CD4-positive, alpha-beta T cell treated with Interleukin-2 at 100 ng/mL for 4 hours (primary cell): Measurements from ENCODE around the gene RASGRP3.
A peak's percentile ranks its signal among the peaks of the same experiment; 100 is the strongest.

Experiments used
- DNase-seq: peaks from one replicate; pipeline ENCODE4 v3.0.0-alpha.2; 2020; ENCODE audit warnings: low spot score

The RASGRP3 gene

DNA sequence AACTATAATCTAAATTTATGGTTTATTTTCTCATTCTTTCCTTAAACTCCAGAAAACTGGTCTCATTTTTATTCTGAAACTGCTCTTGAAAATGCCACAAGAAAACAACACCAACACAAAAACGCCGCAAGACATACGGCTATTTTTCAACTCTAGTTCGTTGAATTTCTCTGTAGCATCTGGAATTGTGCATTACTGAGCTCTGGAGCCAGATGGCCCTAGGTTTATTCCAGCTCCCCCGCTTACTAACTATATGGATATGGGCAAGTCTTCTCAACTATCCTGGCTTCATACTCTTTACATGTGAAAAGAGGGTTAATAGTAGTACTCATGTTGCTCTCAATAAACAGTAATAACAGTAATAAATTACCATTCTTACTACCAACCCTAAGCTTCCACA lies 102.8 kb downstream of the RASGRP3 start:
- DNase-seq, result no peak

DNA sequence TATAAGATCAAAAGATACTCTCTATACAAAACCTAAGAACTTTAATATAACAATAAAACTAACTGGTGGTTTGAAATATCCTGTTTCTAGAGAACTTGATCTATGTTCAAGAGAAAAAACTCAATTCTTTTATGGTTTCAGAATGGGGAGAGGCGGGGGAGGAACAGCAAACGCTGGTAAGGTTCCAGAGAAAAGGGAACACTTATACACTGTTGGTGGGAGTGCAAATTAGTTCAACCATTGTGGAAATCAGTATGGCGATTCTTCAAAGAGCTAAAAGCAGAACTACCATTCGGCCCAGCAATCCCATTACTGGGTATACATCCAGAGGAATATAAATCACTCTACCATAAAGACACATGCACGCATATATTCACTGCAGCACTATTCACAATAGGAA lies 105.4 kb downstream of the RASGRP3 start:
- DNase-seq, result no peak

DNA sequence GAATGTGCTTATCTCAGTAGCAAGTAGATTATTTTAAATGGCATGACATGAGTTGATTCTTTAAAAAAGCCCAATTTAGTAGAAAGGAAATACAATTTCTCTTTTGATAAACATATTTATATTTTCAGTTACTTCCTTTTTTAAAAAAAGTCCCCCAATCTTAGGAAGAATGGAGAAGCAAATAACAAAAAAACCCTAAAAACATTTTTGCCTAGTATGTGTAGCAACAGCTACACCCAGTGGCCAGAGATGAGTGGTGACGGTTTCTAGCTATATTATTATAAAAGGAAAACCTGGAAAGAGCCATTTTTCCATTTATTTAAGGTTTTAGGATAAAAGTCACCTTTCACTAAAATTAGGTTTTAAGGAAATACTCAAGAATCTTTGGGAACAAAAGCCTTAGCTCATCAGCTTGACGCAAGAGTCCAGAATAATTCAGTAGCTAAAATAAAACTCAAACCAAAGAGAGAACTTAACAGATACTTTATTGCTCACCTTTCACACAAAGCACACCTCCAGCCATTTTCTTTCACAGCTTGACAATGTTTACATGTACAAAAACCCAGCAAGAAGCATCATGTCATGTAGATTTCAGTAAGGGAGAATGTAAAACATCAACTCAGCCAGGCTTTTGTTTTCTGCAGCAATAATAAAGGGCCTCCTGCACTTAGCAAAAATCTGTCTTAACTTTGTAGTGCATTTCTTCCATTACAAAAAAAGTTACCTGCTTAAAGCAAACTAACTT lies 106.9 kb downstream of the RASGRP3 start:
- peak; percentile 54 for DNase-seq

DNA sequence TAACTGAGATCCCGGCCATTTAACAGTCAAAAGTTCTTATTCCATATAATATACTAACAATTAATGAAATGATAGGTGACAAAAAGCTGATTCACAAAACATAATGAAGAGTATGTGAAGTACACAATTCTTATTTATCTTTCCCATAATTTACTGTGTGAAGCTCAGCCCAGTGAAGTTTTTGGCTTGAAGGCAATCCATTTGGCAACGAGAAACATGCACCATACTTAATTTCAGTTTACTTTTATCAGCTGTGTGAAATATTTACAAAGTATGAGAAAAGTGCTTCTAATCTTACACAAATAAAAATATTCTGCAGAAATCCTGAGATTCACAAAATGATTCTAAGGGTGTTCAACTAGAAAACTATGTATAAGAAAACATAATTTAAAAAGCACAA lies 110.3 kb downstream of the RASGRP3 start:
- DNase-seq, result no peak

DNA sequence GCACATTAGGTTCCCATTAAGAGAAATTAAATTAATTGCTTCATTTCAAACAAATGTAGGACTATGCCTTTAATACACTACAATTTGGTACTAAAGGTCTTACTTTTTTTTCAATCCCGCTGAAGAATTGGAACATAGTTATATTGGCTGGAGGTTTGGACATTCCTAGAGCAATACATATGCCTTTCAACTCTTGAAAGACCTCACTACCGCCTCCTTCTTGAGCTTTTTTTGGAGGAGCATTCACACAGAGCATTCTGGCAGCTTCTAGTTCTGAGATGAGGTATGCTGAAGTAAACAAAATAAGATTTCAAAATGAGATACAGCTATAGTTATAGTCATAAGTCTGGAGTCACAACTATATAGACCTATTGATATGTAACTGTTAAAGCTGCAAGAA lies 111.8 kb downstream of the RASGRP3 start:
- DNase-seq, result no peak

DNA sequence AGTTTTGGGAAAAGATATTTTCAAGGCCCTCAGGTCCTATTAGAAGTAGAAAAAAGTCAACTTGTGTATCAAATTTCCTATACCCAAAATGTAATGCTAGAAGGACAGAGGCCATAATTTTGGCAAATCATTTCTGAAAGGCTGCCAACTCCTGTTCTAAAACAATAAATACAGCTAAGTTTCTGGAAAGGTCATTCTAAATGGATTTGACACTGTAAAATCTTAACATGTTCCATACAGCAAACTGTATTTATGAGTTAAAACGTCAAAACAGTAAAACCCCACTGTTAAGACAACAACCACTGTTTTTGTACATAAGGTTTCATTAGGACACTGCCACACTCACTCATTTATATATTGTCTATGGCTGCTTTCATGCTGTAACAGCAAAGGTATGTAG lies 113.0 kb downstream of the RASGRP3 start:
- no peak for DNase-seq

DNA sequence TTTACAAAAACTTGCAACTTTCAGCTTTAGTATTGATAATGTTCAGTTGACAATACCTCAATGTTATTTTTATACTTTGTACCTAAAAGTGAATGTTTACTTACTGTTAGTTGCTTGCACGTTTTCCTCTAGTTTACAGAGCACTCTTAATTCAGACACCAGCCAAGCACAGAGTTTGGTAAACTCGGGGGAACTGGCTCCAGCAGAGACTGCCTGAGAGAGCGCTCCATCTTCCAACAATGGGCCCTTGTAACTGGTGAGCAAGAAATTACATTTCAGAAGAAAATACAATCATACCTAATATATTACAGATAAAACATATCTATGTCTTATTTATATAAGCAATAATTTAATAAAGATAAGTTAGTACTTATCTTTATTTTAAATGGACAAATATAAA lies 118.9 kb downstream of the RASGRP3 start:
- no peak for DNase-seq

DNA sequence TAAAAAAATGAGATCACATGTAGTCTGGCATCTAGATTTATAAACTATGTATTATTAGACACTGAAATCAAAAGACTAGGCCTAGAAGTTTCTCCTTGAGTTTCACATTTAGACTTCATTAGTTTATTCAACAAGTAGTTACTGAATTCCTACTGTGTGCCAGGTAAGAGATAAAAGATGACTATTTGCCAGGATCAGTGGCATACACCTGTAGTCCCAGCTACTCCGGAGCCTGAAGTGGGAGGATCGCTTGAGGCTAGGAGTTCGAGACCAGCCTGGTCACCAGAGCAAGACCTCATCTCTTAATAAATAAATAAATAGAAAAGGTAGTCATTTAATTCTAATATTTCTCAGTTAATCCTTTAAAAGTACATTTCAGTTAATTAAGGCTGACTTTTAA lies 120.6 kb downstream of the RASGRP3 start:
- DNase-seq, result no peak

DNA sequence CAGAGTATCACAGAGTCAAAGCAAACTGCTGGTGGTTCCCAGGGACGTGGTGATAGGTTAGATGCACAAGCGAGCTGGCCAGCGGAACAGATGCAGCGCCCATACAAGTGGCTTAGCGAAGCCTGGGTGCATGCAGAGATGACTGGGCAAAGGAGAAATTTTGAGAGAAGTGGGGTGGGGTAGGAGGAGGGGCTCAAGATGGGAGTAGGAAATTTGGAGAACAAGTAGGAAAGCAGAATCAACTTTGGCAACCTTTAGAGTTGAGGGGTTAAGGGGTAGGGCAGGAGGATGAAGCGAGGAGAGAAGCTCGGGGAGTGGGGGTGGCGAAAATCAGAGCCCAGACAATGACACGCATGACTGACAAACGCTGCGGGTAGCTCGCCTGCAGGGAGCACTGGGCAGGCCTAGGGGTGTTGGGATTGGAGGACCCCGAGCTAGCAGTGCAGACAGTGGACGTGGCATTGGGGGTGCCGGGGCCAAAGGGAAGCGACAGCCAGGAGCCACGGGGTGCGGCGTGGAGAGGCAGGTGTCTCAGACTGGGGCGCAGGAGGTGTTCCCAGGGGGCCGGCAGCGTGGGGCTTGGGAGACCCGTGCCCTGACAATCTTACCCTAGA lies 122.2 kb downstream of the RASGRP3 start:
- DNase-seq, result peak; percentile 33

DNA sequence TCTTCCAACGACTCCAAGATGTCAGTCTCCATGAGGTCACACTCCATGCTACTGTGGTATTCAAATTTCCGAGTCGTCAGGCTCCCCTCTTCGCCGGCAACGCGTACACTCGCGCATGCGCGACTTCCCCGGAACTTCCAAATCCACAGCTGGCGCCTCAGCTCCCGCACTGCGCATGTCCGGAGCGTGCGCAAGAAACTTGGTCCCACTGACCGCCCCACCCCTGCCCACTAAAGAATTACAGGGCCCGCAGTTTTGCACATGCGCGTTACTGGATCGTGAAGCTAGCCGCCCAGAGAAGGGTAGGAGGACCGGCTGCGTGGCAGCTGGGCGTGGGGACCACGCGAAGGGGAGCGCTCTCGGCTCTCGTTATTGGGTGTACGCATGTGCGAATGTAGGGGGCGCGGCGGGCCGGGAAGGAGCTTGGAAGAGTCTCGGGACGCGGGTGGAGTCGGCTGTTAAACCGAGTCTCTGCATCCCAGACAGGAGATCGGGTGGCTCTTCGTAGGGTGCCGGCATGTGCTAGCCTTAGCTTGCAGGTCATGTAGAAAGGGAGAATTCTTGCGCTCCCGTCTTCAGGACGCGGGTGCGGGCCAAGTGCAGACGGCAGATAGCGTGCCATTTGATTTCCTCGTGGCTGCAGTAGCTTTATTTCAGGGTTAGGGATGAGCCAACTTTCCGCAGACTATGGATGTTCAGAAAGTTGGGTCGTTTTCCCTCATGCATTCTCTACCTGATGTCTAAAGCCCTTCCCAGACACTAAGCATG lies 122.9 kb downstream of the RASGRP3 start, which contains the start of gene FAM98A:
TSS of gene FAM98A (minus strand) at position 125 of the 768 bp plus-strand sequence. CDS start at position 47, 78 bp downstream.
- DNase-seq, result peak; percentile 100

DNA sequence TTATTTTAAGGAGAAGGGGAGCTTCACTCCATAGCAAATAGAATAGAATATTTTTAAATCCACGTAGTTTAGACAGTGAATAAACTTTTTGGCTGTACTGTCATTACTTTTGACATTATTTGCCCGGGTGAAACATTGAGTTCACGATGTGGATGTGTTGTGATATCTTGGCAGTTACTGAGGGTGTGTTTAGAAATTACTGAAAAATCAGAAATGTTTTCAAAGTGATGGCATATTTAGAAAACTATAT lies 123.4 kb downstream of the RASGRP3 start:
- peak; percentile 2 for DNase-seq

DNA sequence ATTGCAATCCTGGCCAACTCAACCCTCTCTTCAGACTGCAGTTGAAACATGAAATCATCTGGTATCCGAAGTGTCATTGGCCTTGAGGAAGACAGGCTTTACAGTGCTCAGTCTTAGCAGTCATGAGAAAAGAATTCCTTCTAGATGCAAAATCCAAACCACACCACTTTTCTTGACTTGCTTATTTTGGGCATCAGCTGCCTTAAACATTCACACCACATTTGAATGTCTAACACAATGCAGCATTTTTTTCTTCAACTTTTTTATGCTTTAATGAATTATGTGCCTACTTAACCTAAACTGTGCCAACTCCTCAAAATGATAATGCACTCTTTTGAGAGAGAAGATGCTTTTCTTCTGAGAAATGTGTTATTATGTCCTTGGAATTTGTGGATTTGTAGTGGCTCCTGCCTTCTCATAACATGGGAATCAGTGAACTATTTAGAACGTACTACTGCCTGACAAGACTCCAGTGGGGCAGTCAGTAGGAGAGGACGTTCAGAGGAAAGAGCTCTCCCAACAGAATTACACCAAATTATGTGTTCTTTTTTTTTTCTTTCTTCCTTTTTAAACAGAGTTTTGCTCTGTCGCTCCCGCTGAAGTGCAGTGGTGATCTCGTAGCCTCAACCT lies 125.9 kb downstream of the RASGRP3 start:
- DNase-seq, result no peak

DNA sequence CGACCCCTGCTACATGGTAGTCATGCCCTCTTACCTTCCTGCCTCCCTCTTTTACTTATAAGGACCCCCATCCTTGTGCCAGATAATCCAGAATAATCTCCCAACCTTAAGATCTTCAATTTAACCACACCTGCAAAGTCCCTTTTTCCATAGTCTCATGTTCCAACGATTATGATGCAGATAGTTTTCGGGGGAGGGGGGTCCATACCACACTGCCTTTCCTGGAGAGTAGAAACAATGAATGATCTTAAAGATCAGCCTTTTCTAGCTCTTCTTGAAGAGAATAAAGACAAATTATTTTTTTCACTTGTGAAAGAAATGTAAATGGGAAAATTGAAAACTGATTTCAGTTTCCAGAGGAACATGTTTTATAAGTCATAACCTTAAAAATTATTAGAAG lies 127.0 kb downstream of the RASGRP3 start:
- no peak for DNase-seq

DNA sequence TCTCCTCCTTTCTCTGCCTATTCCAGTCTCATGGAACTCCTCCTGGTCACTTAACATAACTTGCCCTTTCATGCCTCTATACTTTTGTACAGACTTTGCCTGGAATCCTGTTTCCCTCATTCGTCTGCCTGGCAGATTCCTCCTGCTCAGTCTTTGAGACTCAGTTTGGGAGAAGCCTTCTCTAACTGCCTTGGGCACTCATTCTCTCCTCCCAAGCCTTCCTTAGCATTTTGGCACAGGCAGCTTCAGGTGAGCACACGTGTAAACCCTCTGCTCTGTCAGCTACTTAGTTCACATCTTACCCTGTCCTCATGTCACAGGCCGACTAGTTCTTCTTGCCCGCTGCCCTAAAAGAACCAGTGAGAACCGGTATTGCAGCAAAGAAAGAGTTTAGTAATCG lies 128.6 kb downstream of the RASGRP3 start:
- no peak for DNase-seq

DNA sequence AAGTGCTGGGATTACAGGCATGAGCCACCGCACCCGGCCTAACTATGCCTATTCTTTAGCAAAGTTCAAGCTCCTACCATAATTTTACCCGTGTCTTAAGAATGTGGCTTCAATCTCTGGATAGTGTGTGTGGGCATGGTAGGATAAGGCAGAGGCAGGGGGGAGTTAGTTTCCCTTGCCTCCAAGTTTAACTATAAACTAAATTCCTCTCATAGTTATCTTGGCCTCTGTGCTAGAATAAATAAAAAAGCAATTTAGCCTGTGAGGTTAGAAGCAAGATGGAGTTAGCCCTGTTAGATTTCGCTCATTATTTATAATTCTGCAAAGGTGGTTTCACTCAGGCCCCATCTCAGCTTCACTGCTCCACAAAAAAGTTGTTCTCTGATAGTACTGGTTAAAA lies 129.7 kb downstream of the RASGRP3 start:
- DNase-seq, result no peak

DNA sequence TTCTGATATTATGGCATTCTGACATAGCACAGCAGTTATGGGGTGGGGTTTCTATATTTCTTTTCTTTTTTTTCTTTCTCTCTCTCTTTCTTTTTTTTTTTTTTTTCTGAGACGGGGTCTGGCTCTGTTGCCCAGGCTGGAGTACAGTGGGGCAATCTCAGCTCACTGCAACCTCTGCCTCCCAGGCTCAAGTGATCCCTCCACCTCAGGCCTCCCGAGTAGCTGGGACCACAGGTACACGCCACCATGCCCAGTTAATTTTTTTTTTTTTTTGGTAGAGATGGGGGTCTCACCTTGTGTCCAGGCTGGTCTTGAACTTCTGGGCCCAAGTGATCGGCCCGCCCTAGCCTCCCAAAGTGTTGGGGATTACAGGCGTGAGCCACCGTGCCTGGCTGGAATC lies 130.2 kb downstream of the RASGRP3 start:
- DNase-seq, result no peak

DNA sequence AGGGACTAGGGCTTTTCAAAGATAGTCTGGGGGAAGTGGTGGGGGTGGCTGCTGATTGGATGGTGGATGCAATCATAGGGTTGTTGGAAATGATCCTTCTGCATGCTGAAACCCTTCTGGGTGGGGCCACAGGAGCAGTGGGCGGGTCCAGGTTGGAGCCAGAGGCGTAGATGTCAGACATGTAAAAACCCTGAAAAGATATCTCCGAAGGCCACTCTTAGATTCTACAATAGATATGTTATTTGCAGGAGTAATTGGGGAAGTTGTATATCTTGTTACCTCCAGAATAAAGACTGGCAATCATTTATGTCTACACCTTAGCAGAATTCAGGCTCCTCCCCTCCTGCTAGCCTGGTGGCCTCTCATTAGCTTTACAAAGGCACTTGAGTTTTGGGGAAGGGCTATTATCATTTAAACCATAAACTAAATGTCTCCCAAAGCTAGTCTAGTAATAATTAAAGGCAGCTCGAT lies 130.8 kb downstream of the RASGRP3 start:
- DNase-seq, result no peak

DNA sequence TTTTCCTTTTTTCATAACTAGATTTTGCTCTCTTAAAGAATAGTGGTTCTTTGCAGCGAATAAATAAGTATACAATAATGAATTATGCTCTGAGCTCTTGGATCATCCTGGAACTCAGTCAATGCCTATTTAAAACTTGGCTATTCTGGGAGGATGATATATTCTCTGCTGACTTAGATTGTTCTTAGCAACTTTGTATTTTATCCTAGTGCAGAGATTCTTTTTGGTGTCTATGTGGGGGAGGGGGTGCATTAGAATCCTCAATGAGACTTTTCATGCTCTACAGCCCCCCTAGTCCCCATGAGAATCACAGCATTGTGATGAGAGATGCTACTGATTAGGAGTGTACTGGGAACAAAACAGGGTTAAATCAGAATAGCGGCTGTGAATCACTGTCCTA lies 131.5 kb downstream of the RASGRP3 start:
- no peak for DNase-seq

DNA sequence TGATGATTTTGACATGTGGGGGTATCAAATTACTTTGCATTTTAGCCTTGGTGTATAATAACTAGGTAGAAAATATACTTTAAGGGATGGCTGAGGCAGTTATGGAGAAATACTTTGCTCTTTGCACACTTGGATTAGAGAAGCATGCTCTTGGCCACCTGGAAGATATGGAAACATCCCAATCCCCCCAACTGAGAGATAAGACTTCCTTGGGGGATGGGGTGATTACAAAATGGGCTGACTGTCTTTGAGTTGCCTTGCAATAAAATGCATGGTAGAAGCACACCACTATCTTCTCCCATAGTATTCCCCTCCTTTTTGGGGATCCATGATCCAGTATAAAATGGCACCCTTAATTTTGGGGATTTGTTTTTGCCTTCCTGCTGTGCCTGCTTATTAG lies 137.7 kb downstream of the RASGRP3 start:
- DNase-seq, result no peak
